Dendritic cell treated with granulocyte-macrophage colony-stimulating factor and Interleukin-4, amounts not matched to agents 40 ng/mL and 50 ng/mL, for 4 days (primary cell): ENCODE data around the gene TIMM17B.
"Not testable (repeated sequence)": the region's sequence is repeated elsewhere in the genome, so short reads cannot be mapped to it uniquely, and the experiment has no call there.

ENCODE experiments used
- H3K27ac Mint-ChIP-seq: one replicate; pipeline ENCODE4 v1.8.0; 2022; ENCODE audit warnings: mild to moderate bottlenecking, mixed read lengths
- H3K27me3 Mint-ChIP-seq: one replicate; pipeline ENCODE4 v1.8.0; 2022; ENCODE audit warnings: mild to moderate bottlenecking, mixed read lengths
- H3K36me3 Mint-ChIP-seq: one replicate; pipeline ENCODE4 v1.8.0; 2022; ENCODE audit warnings: low read depth, mixed read lengths
- H3K4me1 Mint-ChIP-seq: one replicate; pipeline ENCODE4 v1.8.0; 2022; ENCODE audit warnings: low read depth, mixed read lengths
- H3K4me3 Mint-ChIP-seq: one replicate; pipeline ENCODE4 v1.8.0; 2022; ENCODE audit warnings: mild to moderate bottlenecking, moderate library complexity, mixed read lengths
- H3K9me3 Mint-ChIP-seq: one replicate; pipeline ENCODE4 v1.8.0; 2022; ENCODE audit warnings: mixed read lengths
- intact Hi-C: fragments of 100-400 bp; cut with micrococcal nuclease; formaldehyde crosslinking; loops from one replicate; pipeline ENCODE4 v1.15.0; 2022

The TIMM17B gene

DNA sequence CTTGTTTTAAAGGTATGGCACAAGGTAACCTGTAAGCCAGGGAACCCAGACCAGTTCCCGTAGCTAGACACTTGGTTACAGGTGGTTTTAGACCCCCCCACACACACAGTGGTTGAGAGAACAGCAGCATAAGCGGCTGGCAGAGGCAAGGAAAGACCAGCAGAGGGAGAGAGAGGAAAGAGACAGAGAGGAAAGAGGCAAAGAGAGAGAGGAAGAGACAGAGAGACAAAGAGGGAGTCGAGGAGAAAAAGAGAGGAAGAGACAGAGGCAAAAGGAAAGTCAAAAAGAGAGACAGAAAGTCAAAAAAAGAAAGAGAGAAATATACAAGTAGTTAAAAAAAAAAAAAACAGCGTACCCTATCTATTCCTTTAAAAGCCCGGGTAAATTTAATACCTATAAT is 42.7 kb downstream of the TIMM17B start:
- no peak overlapping the region for H3K4me3 Mint-ChIP-seq
- intact Hi-C loops = no loop called here
- no peaks in the 10 kb centered on the region for H3K36me3 Mint-ChIP-seq
- H3K9me3 Mint-ChIP-seq = peaks cover 19% of the 10 kb centered on the region
- H3K4me1 Mint-ChIP-seq = peaks cover 22% of the 10 kb centered on the region
- H3K27ac Mint-ChIP-seq = peak overlapping the region; percentile 8
- H3K27me3 Mint-ChIP-seq = peaks cover 3% of the 10 kb centered on the region

DNA sequence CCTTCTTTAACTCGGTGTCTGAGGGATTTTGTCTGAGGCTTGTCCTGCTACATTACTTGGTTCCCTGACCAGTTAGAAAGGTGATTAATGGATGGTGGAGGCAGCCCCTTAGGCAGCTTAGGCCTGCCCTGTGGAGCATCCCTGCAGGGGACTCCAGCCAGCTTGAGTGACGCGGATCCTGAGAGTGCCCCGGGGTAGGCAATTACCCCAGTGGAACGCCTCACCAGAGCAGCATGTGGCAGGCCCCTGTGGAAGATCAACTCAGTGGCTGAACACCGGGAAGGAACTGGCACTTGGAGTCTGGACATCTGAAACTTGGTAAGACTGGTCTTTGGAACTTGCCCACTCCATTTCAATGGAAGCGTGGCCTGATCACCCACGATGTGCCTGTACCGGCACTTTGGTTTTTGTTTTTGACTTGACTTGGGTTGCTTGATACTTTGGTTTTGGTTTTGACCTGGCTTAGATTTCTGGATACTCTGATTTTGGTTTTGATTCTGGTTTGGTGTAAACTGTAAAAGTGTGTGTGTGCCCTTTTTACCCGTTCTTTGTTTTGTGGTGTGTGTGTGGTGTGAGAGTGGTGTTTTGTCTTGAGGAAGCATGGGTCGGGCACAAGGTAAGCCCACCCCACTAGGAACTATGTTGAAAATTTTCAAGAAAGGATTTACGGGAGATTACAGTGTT is 43.3 kb downstream of the TIMM17B start:
- H3K4me1 Mint-ChIP-seq = peaks cover 22% of the 10 kb centered on the region
- peaks cover 19% of the 10 kb centered on the region for H3K9me3 Mint-ChIP-seq
- H3K4me3 Mint-ChIP-seq, H3K36me3 Mint-ChIP-seq, intact Hi-C loops, H3K27me3 Mint-ChIP-seq: not testable (repeated sequence)
- H3K27ac Mint-ChIP-seq = peak overlapping the region; percentile 8

DNA sequence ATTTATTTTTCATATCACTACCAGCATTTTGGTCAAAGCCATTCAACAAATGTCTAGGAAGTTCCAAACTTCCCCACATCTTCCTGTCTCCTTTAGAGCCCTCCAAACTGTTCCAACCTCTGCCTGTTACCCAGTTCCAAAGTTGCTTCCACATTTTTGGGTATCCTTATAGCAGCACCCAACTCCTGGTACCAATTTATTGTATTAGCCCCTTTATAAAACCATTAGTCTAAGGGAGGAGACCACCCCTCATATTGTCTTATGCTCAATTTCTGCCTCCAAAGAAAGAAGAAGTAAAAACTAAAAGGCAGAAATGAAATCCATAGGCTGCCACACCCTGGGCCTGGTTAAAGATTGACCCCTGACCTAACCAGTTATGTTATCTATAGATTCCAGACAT is 44.1 kb downstream of the TIMM17B start:
- Mint-ChIP-seq H3K4me1 (peaks cover 22% of the 10 kb centered on the region), H3K27ac (peak overlapping the region; percentile 56), H3K9me3 (peaks cover 19% of the 10 kb centered on the region)
- intact Hi-C loops, H3K36me3 Mint-ChIP-seq, H3K27me3 Mint-ChIP-seq, H3K4me3 Mint-ChIP-seq: not testable (repeated sequence)

DNA sequence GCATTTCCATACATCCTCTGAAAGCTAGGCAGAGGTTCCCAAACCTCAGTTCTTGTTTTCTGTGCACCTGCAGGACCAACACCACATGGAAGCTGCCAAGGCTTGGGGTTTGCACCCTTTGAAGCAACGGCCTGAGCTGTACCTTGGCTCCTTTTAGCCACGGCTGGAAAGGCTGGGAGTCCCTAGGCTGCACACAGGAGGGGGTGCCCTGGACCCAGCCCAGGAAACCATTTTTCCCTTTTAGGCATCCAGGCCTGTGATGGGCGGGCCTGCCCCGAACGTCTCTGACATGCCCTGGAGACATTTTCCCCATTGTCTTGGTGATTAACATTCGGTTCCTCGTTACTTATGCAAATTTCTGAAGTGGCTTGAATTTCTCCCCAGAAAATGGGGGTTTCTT is 44.7 kb downstream of the TIMM17B start:
- Mint-ChIP-seq H3K36me3 (no peaks in the 10 kb centered on the region), H3K4me1 (peaks cover 22% of the 10 kb centered on the region), H3K27ac (peak overlapping the region; percentile 56), H3K4me3 (no peak overlapping the region), H3K27me3 (peaks cover 1% of the 10 kb centered on the region), H3K9me3 (peaks cover 19% of the 10 kb centered on the region)
- intact Hi-C loops = no loop called here

DNA sequence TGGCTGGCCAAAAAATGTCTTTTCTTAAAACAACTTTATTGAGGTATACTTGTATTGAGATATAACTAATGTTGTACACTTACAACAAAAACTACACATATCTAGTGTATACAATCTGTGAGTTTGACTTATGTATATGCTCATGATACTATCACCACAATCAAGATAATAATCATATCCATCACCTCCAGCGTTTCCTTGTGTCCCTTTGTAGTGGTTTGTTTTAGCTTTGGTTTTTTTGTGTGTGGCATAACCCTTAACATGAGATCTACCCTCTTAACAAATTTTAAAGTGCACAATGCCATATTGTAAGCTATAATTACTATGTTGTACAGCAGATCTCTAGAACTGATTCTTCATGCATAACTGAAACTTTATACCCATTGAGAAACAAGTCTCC is 48.7 kb downstream of the TIMM17B start:
- Mint-ChIP-seq H3K36me3 (no peaks in the 10 kb centered on the region), H3K9me3 (peaks cover 18% of the 10 kb centered on the region), H3K4me3 (no peak overlapping the region), H3K27ac (no peak overlapping the region), H3K4me1 (peaks cover 9% of the 10 kb centered on the region), H3K27me3 (peaks cover 5% of the 10 kb centered on the region)
- intact Hi-C loops = no loop called here
